Measurements from ENCODE around the gene ARSI.

ARSI gene

DNA sequence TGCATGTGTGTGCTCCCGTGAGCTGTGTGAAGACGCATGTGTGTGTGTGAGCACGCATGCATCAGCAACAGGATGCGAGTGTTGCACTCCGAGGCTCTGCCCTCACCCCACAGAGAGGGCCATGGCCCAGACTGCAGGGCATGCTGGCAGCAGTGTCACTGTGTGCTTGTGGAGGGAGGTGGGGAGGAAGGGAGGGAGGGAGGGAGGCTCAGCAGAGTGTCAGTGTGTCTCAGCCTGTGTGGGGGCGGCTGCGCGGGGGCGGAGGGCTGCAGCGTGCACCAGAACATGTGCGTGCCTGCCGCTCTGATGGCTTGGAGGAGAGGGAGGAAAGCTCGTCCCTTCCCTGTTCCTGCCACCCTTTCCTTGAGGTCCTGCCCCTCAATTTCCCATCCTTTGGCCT is 18.4 kb downstream of the ARSI start:
- Histone ChIP-seq H3K4me3 (ENCODE audit: low read depth in 1 of 2, low read length in 2 of 2) (no peak overlapping the region), H3K36me3 (ENCODE audit: control insufficient read depth in 1 of 2, insufficient read depth in 2 of 2, low read length in 2 of 2) (no peaks in the 10 kb centered on the region), H3K4me1 (ENCODE audit: control insufficient read depth in 1 of 2, insufficient read depth in 2 of 2, low read length in 2 of 2) (no peaks in the 10 kb centered on the region), H3K27me3 (ENCODE audit: control insufficient read depth in 1 of 2, insufficient read depth in 2 of 2, low read length in 2 of 2) (no peaks in the 10 kb centered on the region), H3K9me3 (ENCODE audit: control insufficient read depth in 1 of 2, low read length in 2 of 2) (no peaks in the 10 kb centered on the region), H3K27ac (ENCODE audit: low read depth, low read length) (no peak overlapping the region), H3K9ac (ENCODE audit: low read depth in 1 of 2, low read length in 2 of 2) (no peak overlapping the region)

- Histone ChIP-seq H3K27ac (ENCODE audit: low read depth, low read length) (no peak overlapping the region), H3K36me3 (ENCODE audit: control insufficient read depth in 1 of 2, insufficient read depth in 2 of 2, low read length in 2 of 2) (no peaks in the 10 kb centered on the region), H3K4me3 (ENCODE audit: low read depth in 1 of 2, low read length in 2 of 2) (no peak overlapping the region), H3K27me3 (ENCODE audit: control insufficient read depth in 1 of 2, insufficient read depth in 2 of 2, low read length in 2 of 2) (no peaks in the 10 kb centered on the region), H3K4me1 (ENCODE audit: control insufficient read depth in 1 of 2, insufficient read depth in 2 of 2, low read length in 2 of 2) (no peaks in the 10 kb centered on the region), H3K9me3 (ENCODE audit: control insufficient read depth in 1 of 2, low read length in 2 of 2) (no peaks in the 10 kb centered on the region), H3K9ac (ENCODE audit: low read depth in 1 of 2, low read length in 2 of 2) (no peak overlapping the region)
These were observed 18.8 kb downstream of the ARSI start for GRCh38 chr5:150283904-150284303.

GRCh38 chr5:150281987-150282386 is 20.7 kb downstream of the ARSI start:
- H3K4me3 ChIP-seq (ENCODE audit: low read depth in 1 of 2, low read length in 2 of 2): no peak overlapping the region

GRCh38 chr5:150279330-150280020 is 23.2 kb downstream of the ARSI start:
- Histone ChIP-seq H3K4me1 (ENCODE audit: control insufficient read depth in 1 of 2, insufficient read depth in 2 of 2, low read length in 2 of 2) (no peaks in the 10 kb centered on the region), H3K9me3 (ENCODE audit: control insufficient read depth in 1 of 2, low read length in 2 of 2) (no peaks in the 10 kb centered on the region), H3K9ac (ENCODE audit: low read depth in 1 of 2, low read length in 2 of 2) (no peak overlapping the region), H3K36me3 (ENCODE audit: control insufficient read depth in 1 of 2, insufficient read depth in 2 of 2, low read length in 2 of 2) (no peaks in the 10 kb centered on the region), H3K27ac (ENCODE audit: low read depth, low read length) (no peak overlapping the region), H3K27me3 (ENCODE audit: control insufficient read depth in 1 of 2, insufficient read depth in 2 of 2, low read length in 2 of 2) (no peaks in the 10 kb centered on the region), H3K4me3 (ENCODE audit: low read depth in 1 of 2, low read length in 2 of 2) (no peak overlapping the region)

More at GRCh38 chr5:150281987-150282386, 20.7 kb downstream of the ARSI start:
- Histone ChIP-seq H3K27ac (ENCODE audit: low read depth, low read length) (no peak overlapping the region), H3K36me3 (ENCODE audit: control insufficient read depth in 1 of 2, insufficient read depth in 2 of 2, low read length in 2 of 2) (no peaks in the 10 kb centered on the region), H3K9ac (ENCODE audit: low read depth in 1 of 2, low read length in 2 of 2) (no peak overlapping the region), H3K4me1 (ENCODE audit: control insufficient read depth in 1 of 2, insufficient read depth in 2 of 2, low read length in 2 of 2) (no peaks in the 10 kb centered on the region), H3K27me3 (ENCODE audit: control insufficient read depth in 1 of 2, insufficient read depth in 2 of 2, low read length in 2 of 2) (no peaks in the 10 kb centered on the region), H3K9me3 (ENCODE audit: control insufficient read depth in 1 of 2, low read length in 2 of 2) (no peaks in the 10 kb centered on the region)

DNA sequence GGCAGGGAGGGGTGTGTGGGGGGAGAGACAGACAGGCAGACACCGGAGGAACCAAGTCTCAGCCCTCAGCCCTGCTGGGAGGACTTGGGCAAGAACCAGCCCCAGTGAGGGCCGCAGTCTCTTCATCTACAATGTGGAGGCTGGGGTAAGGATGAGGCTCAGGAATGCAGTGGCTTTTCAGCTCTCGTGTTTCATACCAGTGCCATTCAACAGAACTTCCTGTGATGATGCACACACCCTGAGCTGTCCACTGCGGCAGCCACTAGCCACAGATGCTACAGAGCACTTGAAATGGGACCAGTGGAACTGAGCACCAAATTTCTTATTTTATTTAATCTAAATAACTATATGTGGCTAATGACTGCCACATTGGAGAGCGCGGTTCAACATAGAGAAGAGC is 23.8 kb downstream of the ARSI start:
- H3K4me3 ChIP-seq (ENCODE audit: low read depth in 1 of 2, low read length in 2 of 2): no peak overlapping the region
- no peaks in the 10 kb centered on the region for H3K27me3 ChIP-seq (ENCODE audit: control insufficient read depth in 1 of 2, insufficient read depth in 2 of 2, low read length in 2 of 2)
- H3K9me3 ChIP-seq (ENCODE audit: control insufficient read depth in 1 of 2, low read length in 2 of 2): no peaks in the 10 kb centered on the region
- no peaks in the 10 kb centered on the region for H3K4me1 ChIP-seq (ENCODE audit: control insufficient read depth in 1 of 2, insufficient read depth in 2 of 2, low read length in 2 of 2)
- H3K36me3 ChIP-seq (ENCODE audit: control insufficient read depth in 1 of 2, insufficient read depth in 2 of 2, low read length in 2 of 2): no peaks in the 10 kb centered on the region
- H3K9ac ChIP-seq (ENCODE audit: low read depth in 1 of 2, low read length in 2 of 2): no peak overlapping the region
- H3K27ac ChIP-seq (ENCODE audit: low read depth, low read length): no peak overlapping the region

- no peaks in the 10 kb centered on the region for H3K36me3 ChIP-seq (ENCODE audit: control insufficient read depth in 1 of 2, insufficient read depth in 2 of 2, low read length in 2 of 2)
- no peaks in the 10 kb centered on the region for H3K4me1 ChIP-seq (ENCODE audit: control insufficient read depth in 1 of 2, insufficient read depth in 2 of 2, low read length in 2 of 2)
- no peak overlapping the region for H3K4me3 ChIP-seq (ENCODE audit: low read depth in 1 of 2, low read length in 2 of 2)
- H3K9ac ChIP-seq (ENCODE audit: low read depth in 1 of 2, low read length in 2 of 2): no peak overlapping the region
- H3K27me3 ChIP-seq (ENCODE audit: control insufficient read depth in 1 of 2, insufficient read depth in 2 of 2, low read length in 2 of 2): no peaks in the 10 kb centered on the region
- H3K9me3 ChIP-seq (ENCODE audit: control insufficient read depth in 1 of 2, low read length in 2 of 2): no peaks in the 10 kb centered on the region
- H3K27ac ChIP-seq (ENCODE audit: low read depth, low read length): no peak overlapping the region
These were observed 24.5 kb downstream of the ARSI start for GRCh38 chr5:150278046-150278730.

GRCh38 chr5:150277043-150277442 is 25.7 kb downstream of the ARSI start:
- H3K27me3 ChIP-seq (ENCODE audit: control insufficient read depth in 1 of 2, insufficient read depth in 2 of 2, low read length in 2 of 2): peaks cover 0 to 3% of the 10 kb centered on the region in 2 donors
- no peaks in the 10 kb centered on the region for H3K9me3 ChIP-seq (ENCODE audit: control insufficient read depth in 1 of 2, low read length in 2 of 2)
- no peak overlapping the region for H3K4me3 ChIP-seq (ENCODE audit: low read depth in 1 of 2, low read length in 2 of 2)
- no peak overlapping the region for H3K9ac ChIP-seq (ENCODE audit: low read depth in 1 of 2, low read length in 2 of 2)
- no peak overlapping the region for H3K27ac ChIP-seq (ENCODE audit: low read depth, low read length)
- H3K36me3 ChIP-seq (ENCODE audit: control insufficient read depth in 1 of 2, insufficient read depth in 2 of 2, low read length in 2 of 2): no peaks in the 10 kb centered on the region
- no peaks in the 10 kb centered on the region for H3K4me1 ChIP-seq (ENCODE audit: control insufficient read depth in 1 of 2, insufficient read depth in 2 of 2, low read length in 2 of 2)

GRCh38 chr5:150274811-150275210 is 27.9 kb downstream of the ARSI start:
- H3K36me3 ChIP-seq (ENCODE audit: control insufficient read depth in 1 of 2, insufficient read depth in 2 of 2, low read length in 2 of 2): no peaks in the 10 kb centered on the region
- no peak overlapping the region for H3K27ac ChIP-seq (ENCODE audit: low read depth, low read length)
- no peak overlapping the region for H3K4me3 ChIP-seq (ENCODE audit: low read depth in 1 of 2, low read length in 2 of 2)
- H3K9me3 ChIP-seq (ENCODE audit: control insufficient read depth in 1 of 2, low read length in 2 of 2): no peaks in the 10 kb centered on the region
- H3K4me1 ChIP-seq (ENCODE audit: control insufficient read depth in 1 of 2, insufficient read depth in 2 of 2, low read length in 2 of 2): no peaks in the 10 kb centered on the region
- H3K9ac ChIP-seq (ENCODE audit: low read depth in 1 of 2, low read length in 2 of 2): no peak overlapping the region
- H3K27me3 ChIP-seq (ENCODE audit: control insufficient read depth in 1 of 2, insufficient read depth in 2 of 2, low read length in 2 of 2): peaks cover 0 to 3% of the 10 kb centered on the region in 2 donors

DNA sequence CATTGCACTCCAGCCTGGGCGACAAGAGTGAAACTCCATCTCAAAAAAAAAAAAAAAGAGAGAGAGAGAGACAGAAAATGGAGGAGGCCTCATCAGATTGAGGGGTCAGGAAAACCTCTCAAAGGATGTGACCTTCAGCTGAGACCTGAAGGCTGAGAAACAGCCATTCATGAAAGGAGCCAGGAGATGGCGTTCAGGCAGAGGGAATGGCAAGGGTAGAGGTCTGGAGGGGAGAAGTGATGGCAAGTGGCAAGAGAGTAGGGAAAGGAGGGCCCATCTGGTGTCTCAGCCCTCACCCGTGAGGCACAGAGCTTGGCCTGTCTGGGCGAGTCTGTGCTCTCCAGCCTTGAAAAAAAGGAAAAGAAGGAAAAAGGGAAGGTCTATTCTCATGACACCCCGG is 30.2 kb downstream of the ARSI start:
- no peaks in the 10 kb centered on the region for H3K4me1 ChIP-seq (ENCODE audit: control insufficient read depth in 1 of 2, insufficient read depth in 2 of 2, low read length in 2 of 2)
- H3K9me3 ChIP-seq (ENCODE audit: control insufficient read depth in 1 of 2, low read length in 2 of 2): no peaks in the 10 kb centered on the region
- no peaks in the 10 kb centered on the region for H3K36me3 ChIP-seq (ENCODE audit: control insufficient read depth in 1 of 2, insufficient read depth in 2 of 2, low read length in 2 of 2)
- no peak overlapping the region for H3K4me3 ChIP-seq (ENCODE audit: low read depth in 1 of 2, low read length in 2 of 2)
- no peak overlapping the region for H3K27ac ChIP-seq (ENCODE audit: low read depth, low read length)
- H3K9ac ChIP-seq (ENCODE audit: low read depth in 1 of 2, low read length in 2 of 2): no peak overlapping the region
- H3K27me3 ChIP-seq (ENCODE audit: control insufficient read depth in 1 of 2, insufficient read depth in 2 of 2, low read length in 2 of 2): peaks cover 0 to 3% of the 10 kb centered on the region in 2 donors

- no peak overlapping the region for H3K27ac ChIP-seq (ENCODE audit: low read depth, low read length)
- no peak overlapping the region for H3K4me3 ChIP-seq (ENCODE audit: low read depth in 1 of 2, low read length in 2 of 2)
- H3K36me3 ChIP-seq (ENCODE audit: control insufficient read depth in 1 of 2, insufficient read depth in 2 of 2, low read length in 2 of 2): no peaks in the 10 kb centered on the region
- H3K4me1 ChIP-seq (ENCODE audit: control insufficient read depth in 1 of 2, insufficient read depth in 2 of 2, low read length in 2 of 2): no peaks in the 10 kb centered on the region
- no peaks in the 10 kb centered on the region for H3K9me3 ChIP-seq (ENCODE audit: control insufficient read depth in 1 of 2, low read length in 2 of 2)
- no peak overlapping the region for H3K9ac ChIP-seq (ENCODE audit: low read depth in 1 of 2, low read length in 2 of 2)
- H3K27me3 ChIP-seq (ENCODE audit: control insufficient read depth in 1 of 2, insufficient read depth in 2 of 2, low read length in 2 of 2): peaks cover 0 to 3% of the 10 kb centered on the region in 2 donors
These were observed 30.8 kb downstream of the ARSI start for GRCh38 chr5:150271923-150272322.

All from duodenal mucosa (tissue), 2 donors.